AG09319 (cell line): ENCODE measurements around the gene NOL4L.
A peak's percentile ranks its signal among the peaks of the same experiment; 100 is the strongest.

Source experiments
- DNase-seq: peaks from one replicate; pipeline ENCODE4 v3.0.0-alpha.2; 2010; ENCODE audit warnings: low read depth; ENCODE audit errors: extremely low read depth
- CTCF ChIP-seq: IDR thresholded peaks from 2 replicates; pipeline ENCODE4 v1.5.1; 2011; ENCODE audit warnings: low read depth, mild to moderate bottlenecking, inconsistent platforms, low read length, moderate library complexity

NOL4L gene

DNA sequence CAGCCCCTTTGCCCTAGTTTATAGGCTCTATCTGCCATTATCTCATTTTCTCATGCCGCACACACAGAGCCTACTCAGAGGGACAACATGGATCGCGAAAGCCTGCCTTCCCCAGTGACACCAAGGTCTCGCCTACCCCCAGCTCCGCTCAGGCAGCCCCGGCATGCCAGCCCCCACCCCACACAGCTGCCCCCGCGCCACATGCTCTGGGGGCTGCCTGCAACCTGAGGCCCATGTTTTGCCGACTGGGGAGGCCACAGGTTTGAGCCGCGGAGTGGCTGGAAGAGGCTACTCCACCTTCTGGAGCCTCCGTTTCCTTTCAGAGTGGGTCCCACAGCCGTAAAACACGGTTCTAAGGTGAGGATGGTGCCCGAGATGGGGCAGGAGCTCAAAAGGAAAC lies 124.9 kb downstream of the NOL4L start:
- no peak for DNase-seq
- no peak for TF ChIP-seq CTCF

GRCh38 chr20:32458837-32459220 lies 126.3 kb downstream of the NOL4L start:
- no peak for DNase-seq
- no peak for TF ChIP-seq CTCF

GRCh38 chr20:32458061-32458836 lies 126.9 kb downstream of the NOL4L start:
- no peak for DNase-seq

GRCh38 chr20:32457479-32457986 lies 127.6 kb downstream of the NOL4L start:
- peak; percentile 23 for DNase-seq
- no peak for TF ChIP-seq CTCF

More at GRCh38 chr20:32458061-32458836, 126.9 kb downstream of the NOL4L start:
- no peak for TF ChIP-seq CTCF

DNA sequence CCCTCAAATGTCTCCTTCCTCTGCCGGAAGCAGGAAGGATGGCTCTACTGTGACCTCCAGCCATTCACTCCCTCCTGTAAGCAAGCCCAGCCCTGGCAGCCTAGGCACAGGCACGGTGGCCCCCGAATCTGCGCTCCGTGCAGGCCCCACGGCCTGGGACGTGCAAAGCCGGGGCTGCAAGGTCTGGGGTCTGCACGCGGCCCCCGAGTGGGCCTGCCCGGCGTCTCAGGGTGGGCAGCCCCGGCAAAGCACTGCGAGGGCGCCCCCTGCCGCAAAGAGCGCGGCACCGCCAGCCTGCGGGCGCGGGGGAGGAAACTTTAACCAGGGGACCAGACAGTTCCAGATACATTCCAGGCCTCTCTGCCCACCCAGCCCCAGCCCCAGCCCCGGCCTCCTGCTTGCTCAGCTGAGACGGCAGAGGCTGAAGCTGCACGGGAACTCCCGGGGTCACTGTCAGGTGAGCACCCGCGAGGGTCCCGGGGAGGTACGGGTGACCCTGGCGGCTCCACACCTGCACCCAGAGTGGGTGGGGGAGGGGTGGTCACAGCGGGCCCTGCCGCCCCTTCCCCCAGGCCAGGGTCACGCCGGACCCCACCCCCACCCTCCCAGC lies 128.2 kb downstream of the NOL4L start:
- peak; percentile 66 for TF ChIP-seq CTCF
- DNase-seq = no peak

DNA sequence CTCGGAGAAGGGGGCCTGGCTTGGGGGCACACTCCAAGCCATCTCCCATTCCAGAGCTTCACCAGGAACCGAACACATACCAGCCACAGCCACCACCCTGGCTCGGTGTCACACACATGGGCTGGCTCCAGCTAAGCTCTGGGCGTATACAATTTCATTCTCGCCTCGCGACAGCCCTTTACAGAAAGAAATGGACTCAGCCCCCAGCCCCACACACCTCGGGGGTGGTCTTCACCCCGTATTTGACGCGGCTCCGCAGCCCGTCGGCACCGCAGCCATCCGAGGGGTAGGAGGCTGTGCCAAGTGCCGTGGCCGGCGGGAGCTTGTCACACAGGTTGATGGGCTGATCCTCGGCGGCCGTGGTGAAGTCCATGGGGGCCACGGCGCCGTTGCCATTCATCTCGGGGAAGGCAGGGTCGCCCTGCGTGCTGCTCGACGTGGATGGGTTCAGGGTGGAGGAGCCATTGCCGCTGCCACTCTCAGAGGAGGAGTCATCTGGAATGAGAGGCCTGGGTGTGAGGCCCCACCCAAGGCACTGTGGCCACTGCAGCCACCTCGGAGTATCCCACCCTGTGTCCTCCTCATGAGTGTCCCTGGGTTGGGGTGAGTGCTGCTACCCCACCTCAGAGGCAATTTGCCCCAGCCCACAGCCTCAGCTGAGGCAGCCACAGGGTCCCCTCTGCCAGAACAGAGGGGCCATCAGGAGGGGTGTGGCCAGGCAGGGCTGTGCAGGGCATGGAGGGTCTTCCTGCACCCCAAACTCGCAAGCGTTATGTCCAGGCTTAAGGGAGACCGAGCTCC lies 129.0 kb downstream of the NOL4L start:
- TF ChIP-seq CTCF = no peak
- no peak for DNase-seq
